ENCODE data around the gene DNAI7. TPM values are rescaled to one million over a fixed set of nuclear protein-coding genes. Genes with fewer than 3 reads are reported as not detected.

Gene DNAI7
- total and polyA plus RNA-seq, 8 donors, result 0.63 to 2.0 (median 0.91) TPM

- Histone ChIP-seq H3K4me3 (no peak overlapping the region), H3K27me3 (no peaks in the 10 kb centered on the region), H3K4me1 (peaks cover 6 to 23% (median 10%) of the 10 kb centered on the region in 3 donors), H3K9me3 (no peaks in the 10 kb centered on the region), H3K36me3 (no peaks in the 10 kb centered on the region), H3K27ac (no peak overlapping the region)
- WGBS, 2 donors, result 57 to 59% methylated on average over 2 of the region's 2 CpGs
- no peak for TF ChIP-seq CTCF (IDR thresholded peaks at IDR 0.05)
- peak; percentile 43 to 87 (median 66) for ATAC-seq
- no peak for FAIRE-seq
- no peak for DNase-seq
- intact Hi-C loops (cut with DNase I), result no loop called here
These were observed 129.9 kb downstream of the DNAI7 start for GRCh38 chr12:25065035-25065434.

- DNase-seq (no peak), FAIRE-seq (no peak), ATAC-seq (no peak)
- Histone ChIP-seq H3K9me3 (no peaks in the 10 kb centered on the region), H3K4me1 (peaks cover 12 to 27% (median 13%) of the 10 kb centered on the region in 3 donors), H3K36me3 (no peaks in the 10 kb centered on the region), H3K27ac (no peak overlapping the region), H3K4me3 (no peak overlapping the region), H3K27me3 (no peaks in the 10 kb centered on the region)
- WGBS, 2 donors, result 74 to 75% methylated on average over 5 of the region's 5 CpGs
- TF ChIP-seq CTCF (IDR thresholded peaks at IDR 0.05), result no peak
- intact Hi-C loops (cut with DNase I), result no loop called here
These were observed 130.9 kb downstream of the DNAI7 start for GRCh38 chr12:25063873-25064628.

DNA sequence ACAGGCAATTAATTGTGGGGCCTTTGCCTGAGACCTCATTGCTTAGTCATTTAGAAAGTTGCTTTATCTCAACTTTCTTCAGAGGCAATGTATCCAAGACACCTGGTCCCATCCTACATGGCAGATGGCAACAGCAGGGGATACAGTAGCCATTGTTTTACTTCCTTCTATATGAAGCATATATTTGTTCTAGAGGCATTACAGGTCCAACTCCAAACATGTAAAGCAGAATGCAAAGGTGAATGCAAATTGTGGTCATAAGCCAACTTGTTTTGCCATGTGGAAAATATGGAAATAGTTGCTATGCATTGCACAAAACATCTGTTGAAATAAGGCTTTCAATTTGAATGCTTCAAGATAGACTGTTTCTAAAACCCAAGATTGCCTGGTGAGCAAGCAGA lies 136.3 kb downstream of the DNAI7 start:
- FAIRE-seq (no peak), DNase-seq (no peak), ATAC-seq (no peak)
- no peaks in the 10 kb centered on the region for H3K27me3 ChIP-seq
- TF ChIP-seq CTCF (IDR thresholded peaks at IDR 0.05), result no peak
- intact Hi-C loops (cut with DNase I), result no loop called here
- no peaks in the 10 kb centered on the region for H3K9me3 ChIP-seq
- no peak overlapping the region for H3K4me3 ChIP-seq
- peaks cover 4 to 28% (median 20%) of the 10 kb centered on the region in 3 donors for H3K4me1 ChIP-seq
- H3K36me3 ChIP-seq, result no peaks in the 10 kb centered on the region
- no peak overlapping the region for H3K27ac ChIP-seq

Other genes starting within 250 kb of the DNAI7 start
- 100 to 1,000 TPM in 1 of 6 donors, 10 to 100 TPM in 5; 54.4 to 121 (median 73.4) TPM for gene BCAT1, start 246.1 kb downstream of the DNAI7 start, total RNA-seq
- 1 to 10 TPM; 7.6 to 9.6 TPM for gene BCAT1, start 246.1 kb downstream of the DNAI7 start, polyA plus RNA-seq
- gene ETFRF1, start 77 bp upstream of the DNAI7 start, total RNA-seq, result 10 to 100 TPM in 3 of 6 donors, 1 to 10 TPM in 3; 8.3 to 14.5 (median 9.8) TPM
- gene ETFRF1, start 77 bp upstream of the DNAI7 start, polyA plus RNA-seq, result 10 to 100 TPM in 1 of 2 donors, 1 to 10 TPM in 1; 8.5 to 26.1 TPM
- 10 to 100 TPM in 2 of 6 donors, 1 to 10 TPM in 4; 7.3 to 17.6 (median 8.9) TPM for gene KRAS, start 55.8 kb upstream of the DNAI7 start, total RNA-seq
- gene KRAS, start 55.8 kb upstream of the DNAI7 start, polyA plus RNA-seq, result 1 to 10 TPM; 3.1 to 6.4 TPM